ENCODE measurements around the gene SULT1C2. TPM values are rescaled to one million over a fixed set of nuclear protein-coding genes. Genes with fewer than 3 reads are reported as not detected.

The SULT1C2 gene
- total RNA-seq, 1 experiment from 2014 or later: 1.6 TPM

DNA sequence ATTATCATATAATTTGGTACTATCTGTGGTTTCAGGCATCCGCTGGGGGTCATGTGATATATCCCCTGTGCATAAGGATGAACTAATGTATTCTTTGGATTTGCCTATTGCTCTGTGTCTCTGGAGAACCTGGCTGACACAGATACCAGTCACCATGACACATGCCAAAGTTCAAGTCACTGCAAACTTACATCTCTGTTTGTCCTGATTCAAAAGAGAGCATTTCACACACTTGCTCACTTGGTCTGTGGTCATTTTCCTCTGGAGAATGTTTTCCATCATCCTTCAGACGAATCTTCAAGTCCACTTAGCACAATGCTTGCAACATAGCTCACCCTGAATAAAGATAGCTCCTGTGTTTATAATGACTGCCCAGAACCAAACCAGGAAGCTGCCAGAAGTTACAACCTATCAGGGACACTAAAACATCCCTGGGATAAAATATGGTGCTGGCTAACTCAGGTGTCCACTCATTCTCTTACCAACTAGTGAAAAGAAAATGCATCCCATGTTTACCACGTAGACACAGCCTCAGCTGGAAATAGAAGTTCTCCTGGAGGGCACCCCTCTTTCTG, 30.9 kb upstream of the SULT1C2 start:
- Mint-ChIP-seq H3K4me1 (peaks cover 2 to 12% of the 10 kb centered on the region in 2 experiments), H3K27me3 (ENCODE audit: low read depth) (peaks cover 4% of the 10 kb centered on the region)

More for the DNA sequence above, 30.9 kb upstream of the SULT1C2 start:
- Histone ChIP-seq H3K79me1 (ENCODE audit: insufficient read depth, low read depth, low read length, poor library complexity, severe bottlenecking) (no peaks in the 10 kb centered on the region), H3K79me2 (ENCODE audit: insufficient read depth, low read length) (no peaks in the 10 kb centered on the region), H4K8ac (replicated peaks; ENCODE audit: insufficient read length, low read depth, low read length) (no peak overlapping the region), H2BK20ac (ENCODE audit: low read depth, low read length, poor library complexity, severe bottlenecking) (no peak overlapping the region), H3K23me2 (ENCODE audit: insufficient read length, low read depth, low read length, poor library complexity, severe bottlenecking) (no peaks in the 10 kb centered on the region), H3K9ac (ENCODE audit: extremely low read depth, insufficient read length, low read length) (no peak overlapping the region), H4K5ac (ENCODE audit: insufficient read length, low read depth, low read length) (no peak overlapping the region), H3K23ac (ENCODE audit: insufficient read length, low read depth, low read length) (no peak overlapping the region), H2BK12ac (ENCODE audit: insufficient read length, low read depth, low read length) (no peak overlapping the region), H4K91ac (ENCODE audit: insufficient read length, low read depth, low read length) (no peak overlapping the region), H2BK120ac (ENCODE audit: low read depth, low read length, poor library complexity, severe bottlenecking) (no peak overlapping the region), H3K14ac (ENCODE audit: insufficient read depth, low read length) (no peak overlapping the region), H3K4me1 (ENCODE audit: insufficient read depth, low read length) (no peaks in the 10 kb centered on the region), H3K4me2 (ENCODE audit: insufficient read depth, insufficient read length, low read length) (no peak overlapping the region), H3K27ac (ENCODE audit: insufficient read length, low read depth, low read length) (no peak overlapping the region), H2AK5ac (ENCODE audit: insufficient read length, low read length) (no peak overlapping the region), H4K20me1 (ENCODE audit: control insufficient read depth, insufficient read depth, insufficient read length) (no peaks in the 10 kb centered on the region), H2BK5ac (ENCODE audit: insufficient read length, low read length) (no peak overlapping the region), H2AFZ (ENCODE audit: low read length) (no peak overlapping the region), H3K4ac (ENCODE audit: low read depth, low read length) (no peak overlapping the region), H3K27me3 (ENCODE audit: insufficient read depth, low read length) (no peaks in the 10 kb centered on the region), H2BK15ac (ENCODE audit: low read depth, low read length) (no peak overlapping the region), H3T11ph (ENCODE audit: low read length) (no peak overlapping the region), H3K9me3 (ENCODE audit: control insufficient read depth, low read depth, low read length) (no peaks in the 10 kb centered on the region), H3K56ac (ENCODE audit: insufficient read length, low read depth, low read length) (no peak overlapping the region), H3K18ac (ENCODE audit: insufficient read length, low read depth, low read length) (no peak overlapping the region)
- Mint-ChIP-seq H3K9me3 (peaks cover 5% of the 10 kb centered on the region in 2 experiments; a peak in 4 of 5 replicates), H3K4me3 (no peak overlapping the region), H3K36me3 (ENCODE audit: insufficient read depth in 1 of 3, low read depth in 3 of 3) (peaks cover 0 to 12% (median 4%) of the 10 kb centered on the region in 3 experiments; a peak in 2 of 7 replicates), H3K27ac (no peak overlapping the region)
- TF ChIP-seq, protein P1, sequence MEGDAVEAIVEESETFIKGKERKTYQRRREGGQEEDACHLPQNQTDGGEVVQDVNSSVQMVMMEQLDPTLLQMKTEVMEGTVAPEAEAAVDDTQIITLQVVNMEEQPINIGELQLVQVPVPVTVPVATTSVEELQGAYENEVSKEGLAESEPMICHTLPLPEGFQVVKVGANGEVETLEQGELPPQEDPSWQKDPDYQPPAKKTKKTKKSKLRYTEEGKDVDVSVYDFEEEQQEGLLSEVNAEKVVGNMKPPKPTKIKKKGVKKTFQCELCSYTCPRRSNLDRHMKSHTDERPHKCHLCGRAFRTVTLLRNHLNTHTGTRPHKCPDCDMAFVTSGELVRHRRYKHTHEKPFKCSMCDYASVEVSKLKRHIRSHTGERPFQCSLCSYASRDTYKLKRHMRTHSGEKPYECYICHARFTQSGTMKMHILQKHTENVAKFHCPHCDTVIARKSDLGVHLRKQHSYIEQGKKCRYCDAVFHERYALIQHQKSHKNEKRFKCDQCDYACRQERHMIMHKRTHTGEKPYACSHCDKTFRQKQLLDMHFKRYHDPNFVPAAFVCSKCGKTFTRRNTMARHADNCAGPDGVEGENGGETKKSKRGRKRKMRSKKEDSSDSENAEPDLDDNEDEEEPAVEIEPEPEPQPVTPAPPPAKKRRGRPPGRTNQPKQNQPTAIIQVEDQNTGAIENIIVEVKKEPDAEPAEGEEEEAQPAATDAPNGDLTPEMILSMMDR (conservative IDR thresholded peaks at IDR 0.05): no peak
- no CpG with 5 or more reads among the region's 3 CpGs for WGBS (ENCODE audit: extremely low coverage, insufficient read length, low lambda C conversion rate)
- DNase-seq: no peak

All from H9 (cell line).